22Rv1 (cell line): ENCODE results near the gene CDK6.

Experiments
- H3K27ac ChIP-seq: fragments of 450-650 bp; 2 replicates; pipeline ENCODE4 v1.5.1; 2017
- CTCF ChIP-seq: fragments of 450-650 bp; IDR thresholded peaks from 2 replicates; pipeline ENCODE4 v1.5.1; 2017; ENCODE audit warnings: mild to moderate bottlenecking
- ZFX ChIP-seq: fragments of 450-650 bp; IDR thresholded peaks from 2 replicates; pipeline ENCODE4 v1.6.1; 2017; ENCODE audit warnings: antibody characterized with exemption, borderline replicate concordance

Gene CDK6

GRCh38 chr7:92678291-92678920 lies 158.0 kb downstream of the CDK6 start:
- TF ChIP-seq CTCF (no peak), ZFX (no peak)
- no peak overlapping the region for H3K27ac ChIP-seq

- TF ChIP-seq ZFX = no peak
- no peak for TF ChIP-seq CTCF
- no peak overlapping the region for H3K27ac ChIP-seq
These were observed 162.0 kb downstream of the CDK6 start for GRCh38 chr7:92674379-92674778.

GRCh38 chr7:92671505-92672169 lies 164.7 kb downstream of the CDK6 start:
- no peak overlapping the region for H3K27ac ChIP-seq
- TF ChIP-seq ZFX (no peak), CTCF (no peak)

GRCh38 chr7:92670204-92670851 lies 166.0 kb downstream of the CDK6 start:
- no peak overlapping the region for H3K27ac ChIP-seq
- no peak for TF ChIP-seq ZFX
- TF ChIP-seq CTCF = no peak

GRCh38 chr7:92669616-92670165 lies 166.7 kb downstream of the CDK6 start:
- H3K27ac ChIP-seq = no peak overlapping the region
- TF ChIP-seq ZFX (no peak), CTCF (no peak)

- TF ChIP-seq CTCF (no peak), ZFX (no peak)
- no peak overlapping the region for H3K27ac ChIP-seq
These were observed 167.8 kb downstream of the CDK6 start for GRCh38 chr7:92668564-92668963.

GRCh38 chr7:92667816-92668535 lies 168.4 kb downstream of the CDK6 start:
- no peak overlapping the region for H3K27ac ChIP-seq
- TF ChIP-seq CTCF (no peak), ZFX (no peak)
